Rectal smooth muscle tissue (tissue), 1 donor: ENCODE results near the gene ANKRD55.
"Not testable (repeated sequence)": the region's sequence is repeated elsewhere in the genome, so short reads cannot be mapped to it uniquely, and the experiment has no call there.

Experiments
- H3K27ac ChIP-seq: one replicate; pipeline ENCODE4 v1.7.0; 2013; ENCODE audit warnings: low read depth, low read length, inconsistent platforms
- H3K27me3 ChIP-seq: one replicate; pipeline ENCODE4 v1.7.0; 2013; ENCODE audit warnings: low read length; ENCODE audit not compliant: control insufficient read depth, insufficient read depth
- H3K36me3 ChIP-seq: one replicate; pipeline ENCODE4 v1.7.0; 2013; ENCODE audit warnings: low read length; ENCODE audit not compliant: control insufficient read depth, insufficient read depth
- H3K4me1 ChIP-seq: one replicate; pipeline ENCODE4 v1.7.0; 2013; ENCODE audit warnings: low read length; ENCODE audit not compliant: control insufficient read depth, insufficient read depth
- H3K4me3 ChIP-seq: one replicate; pipeline ENCODE4 v1.7.0; 2013; ENCODE audit warnings: low read length
- H3K9ac ChIP-seq: one replicate; pipeline ENCODE4 v1.7.0; 2013; ENCODE audit warnings: low read length

ANKRD55 gene

DNA sequence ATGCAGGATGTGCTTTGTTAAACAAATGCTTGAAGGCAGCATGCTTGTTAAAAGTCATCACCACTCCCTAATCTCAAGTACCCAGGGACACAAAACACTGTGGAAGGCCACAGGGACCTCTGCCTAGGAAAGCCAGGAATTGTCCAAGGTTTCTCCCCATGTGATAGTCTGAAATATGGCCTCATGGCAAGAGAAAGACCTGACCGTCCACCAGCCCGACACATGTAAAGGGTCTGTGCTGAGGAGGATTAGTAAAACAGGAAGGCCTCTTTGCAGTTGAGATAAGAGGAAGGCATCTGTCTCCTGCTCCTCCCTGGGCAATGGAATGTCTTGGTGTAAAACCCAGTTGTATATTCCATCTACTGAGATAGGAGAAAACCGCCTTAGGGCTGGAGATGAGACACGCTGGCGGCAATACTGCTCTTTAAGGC, 75.9 kb downstream of the ANKRD55 start:
- H3K27ac ChIP-seq, H3K9ac ChIP-seq, H3K4me1 ChIP-seq, H3K36me3 ChIP-seq, H3K27me3 ChIP-seq, H3K4me3 ChIP-seq: not testable (repeated sequence)

DNA sequence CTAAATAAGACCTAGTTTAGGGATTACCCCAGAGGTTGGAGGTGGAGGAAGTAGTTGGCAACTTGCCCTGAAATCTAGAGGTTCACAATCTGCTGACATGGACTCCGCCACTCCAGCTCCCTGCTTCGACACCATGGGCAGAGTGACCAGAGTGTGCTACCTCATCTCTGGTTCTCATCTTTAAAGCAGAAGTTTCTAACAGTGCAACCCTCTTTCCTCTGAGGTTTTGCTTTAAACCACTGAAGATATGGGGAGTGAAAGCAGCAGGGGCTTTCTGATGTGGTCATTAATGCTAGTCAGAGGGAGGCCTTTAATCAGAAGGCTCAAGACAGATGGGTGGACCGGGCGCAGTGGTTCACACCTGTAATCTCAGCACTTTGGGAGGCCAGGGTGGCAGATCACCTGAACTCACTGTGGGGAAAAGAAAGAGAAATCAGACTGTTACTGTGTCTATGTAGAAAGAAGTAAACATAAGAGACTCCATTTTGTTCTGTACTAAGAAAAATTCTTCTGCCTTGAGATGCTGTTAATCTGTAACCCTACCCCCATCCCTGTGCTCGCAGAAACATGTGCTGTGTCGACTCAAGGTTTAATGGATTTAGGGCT, 76.4 kb downstream of the ANKRD55 start:
- not testable (repeated sequence) for H3K36me3 ChIP-seq, H3K27ac ChIP-seq, H3K9ac ChIP-seq, H3K4me1 ChIP-seq, H3K27me3 ChIP-seq, H3K4me3 ChIP-seq

GRCh38 chr5:56155992-56156584, 77.0 kb downstream of the ANKRD55 start:
- Histone ChIP-seq H3K36me3 (no peaks in the 10 kb centered on the region), H3K4me3 (no peak overlapping the region), H3K4me1 (no peaks in the 10 kb centered on the region), H3K9ac (no peak overlapping the region), H3K27ac (no peak overlapping the region), H3K27me3 (no peaks in the 10 kb centered on the region)

GRCh38 chr5:56154732-56155484, 78.2 kb downstream of the ANKRD55 start:
- Histone ChIP-seq H3K4me3 (no peak overlapping the region), H3K9ac (no peak overlapping the region), H3K27ac (no peak overlapping the region), H3K36me3 (no peaks in the 10 kb centered on the region), H3K27me3 (no peaks in the 10 kb centered on the region), H3K4me1 (no peaks in the 10 kb centered on the region)

GRCh38 chr5:56152437-56152836, 80.7 kb downstream of the ANKRD55 start:
- H3K27me3 ChIP-seq, result no peaks in the 10 kb centered on the region
- H3K4me1 ChIP-seq, result no peaks in the 10 kb centered on the region
- H3K27ac ChIP-seq, result no peak overlapping the region
- no peaks in the 10 kb centered on the region for H3K36me3 ChIP-seq
- no peak overlapping the region for H3K9ac ChIP-seq
- H3K4me3 ChIP-seq, result no peak overlapping the region

DNA sequence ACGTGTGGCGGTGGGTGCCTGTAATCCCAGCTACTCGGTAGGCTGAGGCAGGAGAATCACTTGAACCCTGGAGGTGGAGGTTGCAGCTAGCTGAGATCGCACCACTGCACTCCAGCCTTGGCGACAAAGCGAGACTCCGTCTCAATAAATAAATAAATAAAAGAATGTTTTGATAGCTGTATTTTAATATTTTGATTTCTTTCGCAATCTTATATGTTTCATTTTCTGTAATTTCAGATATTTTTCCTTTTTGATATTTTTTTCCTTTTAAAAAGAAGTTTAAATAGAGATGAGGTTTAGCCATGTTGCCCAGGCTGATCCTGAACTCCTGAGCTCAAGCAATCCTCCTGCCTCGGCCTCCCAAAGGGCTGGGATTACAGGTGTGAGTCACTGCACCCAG, 82.4 kb downstream of the ANKRD55 start:
- not testable (repeated sequence) for H3K27me3 ChIP-seq, H3K4me3 ChIP-seq, H3K36me3 ChIP-seq, H3K9ac ChIP-seq, H3K4me1 ChIP-seq, H3K27ac ChIP-seq

GRCh38 chr5:56148453-56148971, 84.6 kb downstream of the ANKRD55 start:
- no peaks in the 10 kb centered on the region for H3K27me3 ChIP-seq
- no peaks in the 10 kb centered on the region for H3K4me1 ChIP-seq
- H3K9ac ChIP-seq, result no peak overlapping the region
- no peak overlapping the region for H3K4me3 ChIP-seq
- H3K27ac ChIP-seq, result no peak overlapping the region
- H3K36me3 ChIP-seq, result no peaks in the 10 kb centered on the region

GRCh38 chr5:56147659-56148230, 85.4 kb downstream of the ANKRD55 start:
- Histone ChIP-seq H3K9ac (no peak overlapping the region), H3K36me3 (no peaks in the 10 kb centered on the region), H3K4me3 (no peak overlapping the region), H3K27me3 (no peaks in the 10 kb centered on the region), H3K4me1 (no peaks in the 10 kb centered on the region), H3K27ac (no peak overlapping the region)

DNA sequence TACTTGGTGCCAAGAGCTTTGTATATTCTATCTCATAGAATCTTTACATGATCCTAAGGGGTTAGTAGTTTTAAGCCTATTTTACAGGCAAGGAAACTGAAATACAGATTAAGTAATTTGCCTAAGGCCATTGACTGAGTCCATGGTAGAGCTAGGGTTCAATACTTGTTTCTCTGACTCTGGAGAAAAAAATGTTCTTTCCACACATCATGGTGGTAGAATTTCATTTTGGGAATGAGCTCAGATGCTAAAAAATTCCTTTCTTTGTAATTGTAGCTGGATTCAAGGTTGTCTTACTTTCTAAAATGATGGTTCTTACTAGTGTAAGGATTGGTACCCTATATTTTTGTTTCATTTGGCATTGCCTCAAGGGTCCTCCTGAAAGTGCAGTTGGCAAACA, 86.0 kb downstream of the ANKRD55 start:
- H3K9ac ChIP-seq, result no peak overlapping the region
- no peaks in the 10 kb centered on the region for H3K4me1 ChIP-seq
- H3K36me3 ChIP-seq, result no peaks in the 10 kb centered on the region
- H3K4me3 ChIP-seq, result no peak overlapping the region
- H3K27ac ChIP-seq, result no peak overlapping the region
- H3K27me3 ChIP-seq, result no peaks in the 10 kb centered on the region

DNA sequence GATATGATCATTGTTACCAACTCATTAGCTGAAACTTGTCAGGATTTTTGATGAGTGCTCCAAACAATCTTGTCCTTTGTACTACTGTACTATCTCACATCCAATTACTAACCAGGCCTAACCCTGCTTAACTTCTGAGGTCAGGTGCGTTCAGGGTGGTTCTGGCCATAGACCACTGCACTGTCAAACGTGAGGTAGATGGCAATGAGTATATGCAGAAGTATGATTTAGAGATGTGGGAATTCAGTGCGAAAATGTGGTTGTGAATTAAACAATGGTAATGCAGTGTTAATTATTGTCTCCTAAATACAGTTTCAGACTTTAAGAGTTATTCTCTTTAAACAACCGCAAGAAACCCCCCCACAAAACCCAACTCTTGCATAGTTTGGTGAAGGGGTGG, 86.5 kb downstream of the ANKRD55 start:
- Histone ChIP-seq H3K9ac (no peak overlapping the region), H3K4me3 (no peak overlapping the region), H3K27ac (no peak overlapping the region), H3K4me1 (no peaks in the 10 kb centered on the region), H3K27me3 (no peaks in the 10 kb centered on the region), H3K36me3 (no peaks in the 10 kb centered on the region)

DNA sequence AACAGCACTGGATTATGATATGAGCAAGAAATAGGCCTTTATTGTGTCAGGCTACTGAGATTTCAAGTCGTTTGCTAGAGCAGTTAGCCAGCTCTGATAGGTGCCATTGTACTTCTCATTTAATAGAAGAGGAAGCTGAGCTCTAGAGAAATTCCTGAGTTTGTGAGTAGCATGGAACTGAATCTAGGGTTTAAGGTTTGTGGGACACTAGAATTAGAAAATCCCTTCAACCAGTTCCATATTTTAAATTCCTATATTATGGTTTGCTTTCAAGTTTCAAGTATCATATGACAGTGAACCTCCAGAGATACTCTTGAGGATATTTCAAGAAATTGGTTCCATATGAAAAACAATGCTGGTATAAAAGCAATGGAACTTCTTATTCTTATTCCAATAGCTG, 87.6 kb downstream of the ANKRD55 start:
- H3K27me3 ChIP-seq, result no peaks in the 10 kb centered on the region
- no peak overlapping the region for H3K9ac ChIP-seq
- H3K4me1 ChIP-seq, result no peaks in the 10 kb centered on the region
- no peak overlapping the region for H3K27ac ChIP-seq
- no peak overlapping the region for H3K4me3 ChIP-seq
- H3K36me3 ChIP-seq, result no peaks in the 10 kb centered on the region

DNA sequence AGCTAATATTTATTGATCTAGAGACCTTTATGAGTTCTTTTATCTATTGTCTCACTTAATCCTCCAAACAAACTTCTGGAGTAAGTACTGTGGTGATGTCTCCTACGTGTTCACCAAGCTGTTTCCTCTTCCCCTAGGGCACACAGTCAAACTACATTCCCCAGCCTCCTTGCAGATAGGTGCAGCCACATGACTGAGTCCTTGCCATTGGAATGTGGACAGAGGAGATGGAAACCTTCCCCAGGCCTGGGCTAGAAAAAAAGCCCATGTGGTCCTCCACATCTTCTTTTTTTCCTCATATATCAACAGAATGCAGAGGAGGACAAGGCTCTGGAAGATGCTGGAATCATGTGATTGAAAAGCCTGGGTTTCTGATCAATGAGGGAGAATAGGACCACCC, 88.0 kb downstream of the ANKRD55 start:
- Histone ChIP-seq H3K4me3 (no peak overlapping the region), H3K36me3 (no peaks in the 10 kb centered on the region), H3K9ac (no peak overlapping the region), H3K27ac (no peak overlapping the region), H3K27me3 (no peaks in the 10 kb centered on the region), H3K4me1 (no peaks in the 10 kb centered on the region)
